Esophagus muscularis mucosa (tissue), 4 donors: ENCODE data around the gene PTOV1. TPM values are rescaled to one million over a fixed set of nuclear protein-coding genes. Genes with fewer than 3 reads are reported as not detected.

Experiments used
- DNase-seq: peaks from one replicate; pipeline ENCODE4 v3.0.0-alpha.2; 2017; ENCODE audit errors: extremely low spot score
- H3K27ac ChIP-seq, 4 donors: fragments of 200-600 bp; sonication (generic); replicated peaks in 1 of 4; 1 replicate in 3 of 4; 2 replicates in 1 of 4; pipeline ENCODE4 v1.5.1; 2016 to 2019; ENCODE audit warnings: mild to moderate bottlenecking in 1 of 4
- H3K27me3 ChIP-seq, 4 donors: fragments of 200-600 bp; sonication (generic); one replicate each; pipeline versions ENCODE4 v1.5.1 to v1.6.0; 2016 to 2019
- H3K36me3 ChIP-seq, 4 donors: fragments of 200-600 bp; sonication (generic); one replicate each; pipeline ENCODE4 v1.5.1; 2016 to 2019
- H3K4me1 ChIP-seq, 4 donors: fragments of 200-600 bp; sonication (generic); one replicate each; pipeline ENCODE4 v1.5.1; 2016 to 2019
- H3K4me3 ChIP-seq, 4 donors: fragments of 200-600 bp; sonication (generic); 1 replicate in 2 of 4; 2 replicates in 2 of 4; pipeline ENCODE4 v1.5.1; 2016 to 2019; ENCODE audit warnings: mild to moderate bottlenecking in 4 of 4, moderate library complexity in 1 of 4
- H3K9me3 ChIP-seq, 4 donors: fragments of 200-600 bp; sonication (generic); 1 replicate in 3 of 4; 2 replicates in 1 of 4; pipeline ENCODE4 v1.5.1; 2016 to 2019
- EP300 ChIP-seq: sonication (generic); formaldehyde crosslinking; IDR thresholded peaks from one replicate; pipeline ENCODE4 v1.6.1; 2017; ENCODE audit warnings: antibody characterized with exemption
- POLR2A ChIP-seq: fragments of 450-650 bp; IDR thresholded peaks from one replicate; pipeline ENCODE4 v1.6.1; 2017; ENCODE audit warnings: antibody characterized with exemption, moderate library complexity, mild to moderate bottlenecking, low read depth
- POLR2AphosphoS5 ChIP-seq, 2 donors: sonication (generic); formaldehyde crosslinking; IDR thresholded peaks; one replicate each; pipeline ENCODE4 v1.6.1; 2017; ENCODE audit warnings: antibody characterized with exemption in 2 of 2
- WGBS: methylation state at CpG from one replicate; pipeline ENCODE4 v1.1.5; 2018; 5-methylcytosine and 5-hydroxymethylcytosine counted together
- intact Hi-C: fragments of 100-400 bp; cut with DNase I; formaldehyde crosslinking; loops from one replicate; pipeline ENCODE4 v1.15.1; 2023
- total RNA-seq, 4 donors: library from RNA; depleted of rRNA; stranded (reverse); fragments of >200 nt; gene quantifications; one replicate each; pipeline versions ENCODE4 v1.1.0 to v1.2.1, GENCODE V29; 2016
- TF ChIP-seq, protein P1 (sequence below), 3 experiments: fragments of 200-600 bp in 2 of 3; fragments of 450-650 bp in 1 of 3; sonication (generic) in 2 of 3; IDR thresholded peaks; one replicate each; pipeline ENCODE4 v1.5.1; 2017 to 2019; ENCODE audit warnings: antibody characterized with exemption in 3 of 3, mild to moderate bottlenecking in 2 of 3, moderate library complexity in 1 of 3

The PTOV1 gene
- total RNA-seq, 4 donors from 2014 or later: 60.5 to 102 (median 84.4) TPM

DNA sequence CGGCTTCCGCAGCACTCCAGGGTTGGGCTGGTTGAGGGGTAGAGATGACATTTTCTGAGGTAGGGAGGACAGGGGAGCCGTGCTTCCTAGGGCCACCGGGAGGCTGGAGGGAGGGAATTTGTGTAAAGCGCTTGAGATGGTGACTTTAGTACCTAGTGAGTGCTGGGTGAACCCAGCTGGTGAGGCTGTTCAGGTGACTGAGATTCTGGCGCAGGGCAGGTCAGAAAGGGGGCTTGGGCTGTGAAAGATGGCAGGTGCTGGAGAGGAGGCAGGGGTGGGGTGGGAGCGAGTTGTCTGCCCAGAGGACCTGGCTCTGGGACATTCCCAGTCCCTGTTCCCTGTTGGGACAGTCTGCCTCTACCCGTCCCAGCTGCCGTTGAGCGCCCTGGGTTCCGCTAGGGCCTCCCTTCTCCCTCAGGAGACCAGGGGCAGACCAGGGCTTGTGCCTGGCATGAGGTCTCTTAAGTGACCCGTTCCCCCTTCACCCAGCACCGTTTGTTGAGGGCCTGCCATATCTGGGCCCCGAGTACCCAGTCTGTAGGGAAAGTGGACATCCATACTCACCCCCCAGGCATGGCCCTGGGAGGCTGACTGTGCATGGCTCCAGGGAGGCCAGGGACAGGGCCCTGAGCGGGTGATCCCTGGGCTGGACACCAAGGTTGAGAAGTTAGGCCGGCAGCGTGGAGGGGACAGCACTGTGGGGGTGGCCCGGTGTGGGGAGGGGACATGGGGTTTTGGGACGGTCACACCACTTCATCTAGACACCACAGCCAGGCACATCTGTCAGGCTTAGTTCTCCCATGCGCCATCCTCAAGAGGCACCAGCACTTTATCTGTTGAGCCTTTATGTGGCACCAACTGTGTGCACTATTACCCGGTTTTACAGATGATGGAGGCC, 5.0 kb downstream of the PTOV1 start:
- Histone ChIP-seq H3K27ac (no peak overlapping the region), H3K36me3 (peaks cover 24 to 69% (median 68%) of the 10 kb centered on the region in 4 donors), H3K27me3 (no peaks in the 10 kb centered on the region), H3K9me3 (no peaks in the 10 kb centered on the region), H3K4me3 (no peak overlapping the region), H3K4me1 (peaks cover 20 to 43% (median 40%) of the 10 kb centered on the region in 4 donors)
- intact Hi-C loops: no loop called here
- WGBS: 79% methylated on average over 17 of the region's 21 CpGs
- TF ChIP-seq POLR2A (no peak), EP300 (no peak), POLR2AphosphoS5 (IDR thresholded peaks at IDR 0.05) (no peak)
- TF ChIP-seq, protein P1, sequence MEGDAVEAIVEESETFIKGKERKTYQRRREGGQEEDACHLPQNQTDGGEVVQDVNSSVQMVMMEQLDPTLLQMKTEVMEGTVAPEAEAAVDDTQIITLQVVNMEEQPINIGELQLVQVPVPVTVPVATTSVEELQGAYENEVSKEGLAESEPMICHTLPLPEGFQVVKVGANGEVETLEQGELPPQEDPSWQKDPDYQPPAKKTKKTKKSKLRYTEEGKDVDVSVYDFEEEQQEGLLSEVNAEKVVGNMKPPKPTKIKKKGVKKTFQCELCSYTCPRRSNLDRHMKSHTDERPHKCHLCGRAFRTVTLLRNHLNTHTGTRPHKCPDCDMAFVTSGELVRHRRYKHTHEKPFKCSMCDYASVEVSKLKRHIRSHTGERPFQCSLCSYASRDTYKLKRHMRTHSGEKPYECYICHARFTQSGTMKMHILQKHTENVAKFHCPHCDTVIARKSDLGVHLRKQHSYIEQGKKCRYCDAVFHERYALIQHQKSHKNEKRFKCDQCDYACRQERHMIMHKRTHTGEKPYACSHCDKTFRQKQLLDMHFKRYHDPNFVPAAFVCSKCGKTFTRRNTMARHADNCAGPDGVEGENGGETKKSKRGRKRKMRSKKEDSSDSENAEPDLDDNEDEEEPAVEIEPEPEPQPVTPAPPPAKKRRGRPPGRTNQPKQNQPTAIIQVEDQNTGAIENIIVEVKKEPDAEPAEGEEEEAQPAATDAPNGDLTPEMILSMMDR (IDR thresholded peaks at IDR 0.05): no peak
- no peak for DNase-seq

DNA sequence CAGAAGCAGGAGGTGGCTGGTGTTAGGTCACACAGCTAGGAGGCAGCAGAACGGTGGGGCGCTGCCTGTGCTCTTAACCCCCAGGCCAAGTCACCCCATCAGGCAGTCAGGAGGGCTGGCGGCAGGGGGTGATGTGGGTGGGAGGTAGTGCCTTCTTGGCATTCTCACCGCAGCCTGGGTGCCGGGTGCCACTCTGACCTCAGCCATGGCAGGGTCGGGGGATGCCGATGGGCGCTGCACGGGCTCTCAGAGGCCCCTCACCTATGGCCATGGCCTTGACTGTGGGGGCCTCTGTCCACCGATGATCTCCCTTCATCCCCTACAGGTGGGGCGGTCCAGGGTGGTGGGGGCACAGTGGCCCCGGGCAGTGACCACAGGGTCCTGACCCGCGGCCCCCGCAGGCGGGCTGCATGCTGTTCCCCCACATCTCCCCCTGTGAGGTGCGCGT, 5.6 kb downstream of the PTOV1 start:
- Histone ChIP-seq H3K9me3 (no peaks in the 10 kb centered on the region), H3K36me3 (peaks cover 25 to 75% (median 74%) of the 10 kb centered on the region in 4 donors), H3K27ac (no peak overlapping the region), H3K27me3 (no peaks in the 10 kb centered on the region), H3K4me3 (no peak overlapping the region), H3K4me1 (peaks cover 20 to 50% (median 46%) of the 10 kb centered on the region in 4 donors)
- WGBS: 90% methylated on average over 7 of the region's 18 CpGs
- DNase-seq: no peak
- TF ChIP-seq EP300: no peak
- TF ChIP-seq POLR2A: no peak
- TF ChIP-seq POLR2AphosphoS5 (IDR thresholded peaks at IDR 0.05): no peak
- intact Hi-C loops: no loop called here

DNA sequence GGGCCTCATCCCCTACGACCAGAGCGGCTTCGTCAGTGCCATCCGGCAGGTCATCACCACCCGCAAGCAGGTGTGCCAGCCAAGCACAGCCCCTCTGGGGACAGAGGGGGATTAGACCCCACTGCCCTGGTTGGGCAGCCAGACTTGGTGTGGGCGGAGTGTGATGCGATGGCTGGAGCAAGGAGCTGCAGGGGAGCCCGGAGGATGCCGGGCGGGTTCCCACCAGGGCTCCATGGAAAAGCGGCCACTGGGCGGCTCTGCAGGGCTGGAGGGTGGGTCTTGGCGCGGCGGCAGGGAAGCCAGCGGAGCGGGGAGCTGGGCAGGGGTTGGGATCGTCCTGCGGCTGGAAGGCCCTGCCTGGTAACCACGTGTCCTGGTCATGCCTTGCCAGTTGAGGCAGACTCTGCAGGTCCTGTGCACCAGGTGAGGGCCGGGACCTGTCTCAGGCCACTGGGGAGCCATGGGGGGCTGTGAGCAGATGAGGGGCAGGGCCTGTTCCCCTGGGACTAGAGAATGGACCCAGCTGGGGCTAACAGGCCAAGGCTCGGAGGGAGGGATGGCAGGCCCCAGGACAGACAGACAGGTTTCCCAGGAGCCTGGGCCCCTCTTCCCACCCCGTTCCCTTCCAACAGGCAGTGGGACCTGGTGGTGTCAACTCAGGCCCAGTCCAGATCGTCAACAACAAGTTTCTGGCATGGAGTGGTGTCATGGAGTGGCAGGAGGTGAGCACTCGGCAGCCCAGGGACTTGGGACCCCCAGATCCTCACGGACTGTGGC, 6.3 kb downstream of the PTOV1 start:
- no peak for DNase-seq
- Histone ChIP-seq H3K4me1 (peaks cover 16 to 44% (median 41%) of the 10 kb centered on the region in 4 donors), H3K4me3 (no peak overlapping the region), H3K27me3 (no peaks in the 10 kb centered on the region), H3K36me3 (peaks cover 31 to 82% (median 81%) of the 10 kb centered on the region in 4 donors), H3K9me3 (no peaks in the 10 kb centered on the region), H3K27ac (no peak overlapping the region)
- WGBS: 91% methylated on average over 19 of the region's 26 CpGs
- intact Hi-C loops: no loop called here
- TF ChIP-seq POLR2A: no peak
- TF ChIP-seq POLR2AphosphoS5 (IDR thresholded peaks at IDR 0.05): no peak
- TF ChIP-seq EP300: no peak
- TF ChIP-seq, protein P1 (IDR thresholded peaks at IDR 0.05): no peak

DNA sequence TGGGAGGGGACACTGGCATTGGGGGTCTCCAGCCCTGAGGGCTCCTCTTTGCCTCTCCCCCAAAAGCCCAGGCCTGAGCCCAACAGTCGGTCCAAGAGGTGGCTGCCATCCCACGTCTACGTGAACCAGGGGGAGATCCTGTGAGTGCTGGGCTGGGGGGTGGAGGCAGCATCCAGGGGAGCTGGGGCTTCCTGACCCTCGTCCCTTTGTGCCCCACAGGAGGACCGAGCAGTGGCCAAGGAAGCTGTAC, 6.8 kb downstream of the PTOV1 start:
- no peak for TF ChIP-seq EP300
- TF ChIP-seq POLR2A: no peak
- TF ChIP-seq, protein P1 (IDR thresholded peaks at IDR 0.05): no peak
- TF ChIP-seq POLR2AphosphoS5 (IDR thresholded peaks at IDR 0.05): no peak
- peaks cover 31 to 87% (median 85%) of the 10 kb centered on the region in 4 donors for H3K36me3 ChIP-seq
- H3K9me3 ChIP-seq: no peaks in the 10 kb centered on the region
- peaks cover 10 to 39% (median 35%) of the 10 kb centered on the region in 4 donors for H3K4me1 ChIP-seq
- no peak overlapping the region for H3K27ac ChIP-seq
- H3K27me3 ChIP-seq: no peaks in the 10 kb centered on the region
- no peak for DNase-seq
- WGBS: 80% methylated on average over 1 of the region's 5 CpGs
- intact Hi-C loops: no loop called here
- H3K4me3 ChIP-seq: no peak overlapping the region
